Psoas muscle (tissue), 8 donors: ENCODE data around the gene C10orf95. TPM values are rescaled to one million over a fixed set of nuclear protein-coding genes. Genes with fewer than 3 reads are reported as not detected.

Experiments
- ATAC-seq, 4 donors: fragments of 200-7000 bp; cut with Tn5 transposase; one replicate each; pipeline ENCODE4 v1.9.1; 2020; ENCODE audit warnings: moderate library complexity in 3 of 4, mild to moderate bottlenecking in 2 of 4
- DNase-seq, 2 donors: peaks; one replicate each; pipeline ENCODE4 v3.0.0-alpha.2; 2020
- H3K27ac ChIP-seq: fragments of 200-600 bp; one replicate; pipeline ENCODE4 v1.8.0; 2022
- H3K27me3 ChIP-seq, 3 donors: fragments of 200-600 bp in 1 of 3; one replicate each; pipeline versions ENCODE4 v1.6.1 to v1.8.0; 2013 to 2022; ENCODE audit warnings: low read length in 2 of 3, mild to moderate bottlenecking in 2 of 3, moderate library complexity in 1 of 3; ENCODE audit not compliant: insufficient read depth in 3 of 3
- H3K36me3 ChIP-seq, 2 donors: fragments of 200-600 bp in 1 of 2; one replicate each; pipeline versions ENCODE4 v1.6.1 to v1.8.0; 2013 to 2022; ENCODE audit warnings: low read depth in 1 of 2, mild to moderate bottlenecking in 1 of 2, moderate library complexity in 1 of 2; ENCODE audit not compliant: insufficient read depth in 1 of 2
- H3K4me1 ChIP-seq: fragments of 200-600 bp; one replicate; pipeline ENCODE4 v1.8.0; 2022
- H3K4me3 ChIP-seq: fragments of 200-600 bp; one replicate; pipeline ENCODE4 v1.8.0; 2022; ENCODE audit warnings: mild to moderate bottlenecking
- H3K9me3 ChIP-seq: fragments of 200-600 bp; one replicate; pipeline ENCODE4 v1.8.0; 2022
- WGBS, 3 donors: extraction: QIAGEN DNeasy Blood & Tissue Kit; methylation state at CpG; one replicate each; pipeline versions ENCODE4 v1.1.6 to v1.1.7; 2013; 5-methylcytosine and 5-hydroxymethylcytosine counted together
- intact Hi-C, 2 donors: fragments of 100-400 bp; cut with DNase I; formaldehyde crosslinking; loops; one replicate each; pipeline versions ENCODE4 v1.11.0 to v1.14.2; 2022
- polyA plus RNA-seq, 3 donors: library from polyadenylated mRNA; stranded (reverse); fragments of 200-250 nt; gene quantifications; one replicate each; pipeline ENCODE4 v1.2.3, GENCODE V29; 2013
- total RNA-seq, 4 donors: library from RNA; stranded (reverse); fragmentation: NEBNext Ultra II Directional in 2 of 4; extraction: Animal tissue kit (Norgen Biotek cat#: 25700) in 2 of 4; gene quantifications; one replicate each; pipeline versions ENCODE4 v1.2.1 to v1.2.4, GENCODE V29; 2021 to 2023
- TF ChIP-seq, protein P1 (sequence below): fragments of 200-600 bp; IDR thresholded peaks from one replicate; pipeline ENCODE4 v1.8.0; 2022; ENCODE audit warnings: antibody characterized with exemption
- donor health status: healthy with polysubstance abuse.
- donor health status: DM: no; HTN: no; CAD: no; lungs with moderate emphysema.
- donor health status: Bipolar disorder and iron deficiency.
- donor health status: healthy.
- donor health status: DM: yes; HTN: yes; CAD: no.
- donor health status: DM: no; HTN: no; CAD: no.
- donor health status: DM: no; HTN: no; CAD: no.
- donor health status: DM: yes; HTN: yes; CAD: no.

Gene C10orf95
- total and polyA plus RNA-seq, 7 donors = 0.01 TPM; not detected in 6

DNA sequence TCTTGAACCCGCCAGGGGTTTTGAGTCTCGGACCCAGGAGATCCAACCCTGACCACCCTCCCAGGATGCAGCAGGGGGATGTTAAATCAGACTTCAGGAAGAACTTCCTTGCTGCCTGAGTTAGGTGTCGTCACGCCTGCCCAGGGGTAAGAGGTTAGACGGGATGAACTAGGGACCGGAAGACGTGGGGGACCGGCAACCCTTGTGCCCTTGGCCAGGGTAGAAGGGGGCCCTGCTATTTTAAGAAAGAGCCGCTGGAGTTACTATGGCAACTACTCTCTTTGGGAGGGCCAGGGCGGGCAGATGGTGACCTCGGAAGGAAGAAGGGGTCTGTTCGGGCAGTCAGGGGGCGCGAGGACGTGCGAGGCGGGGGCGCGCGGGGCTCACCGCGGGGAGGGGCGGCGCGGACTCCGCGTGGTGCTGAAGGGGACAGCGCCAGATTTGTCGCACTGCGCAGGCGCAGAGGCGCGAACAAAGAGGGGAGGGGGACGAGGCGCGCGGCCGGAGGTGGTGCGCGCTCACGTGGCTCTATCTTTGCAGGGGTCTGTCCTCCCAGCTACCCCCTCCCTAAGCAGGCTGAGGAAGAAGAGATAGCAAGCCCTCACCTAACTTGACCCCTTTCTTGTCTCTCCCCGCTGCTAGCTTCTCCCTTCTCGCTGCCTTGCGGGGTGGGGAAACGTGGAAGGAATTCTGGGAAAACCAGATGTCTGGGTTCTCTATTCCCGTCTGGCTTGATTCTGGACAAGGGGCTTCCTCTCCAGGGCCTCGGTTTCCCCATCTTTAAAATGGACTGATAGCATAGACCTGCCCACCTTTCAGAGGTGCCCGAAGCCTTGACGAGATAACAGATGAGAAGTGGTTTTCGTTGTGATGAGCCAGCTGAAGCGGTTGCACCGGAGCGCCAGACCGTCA is 31.8 kb downstream of the C10orf95 start:
- Histone ChIP-seq H3K9me3 (no peaks in the 10 kb centered on the region), H3K36me3 (peaks cover 0 to 16% of the 10 kb centered on the region in 2 donors), H3K4me3 (peak overlapping the region; percentile 98), H3K27me3 (peaks cover 0 to 37% (median 6%) of the 10 kb centered on the region in 3 donors), H3K4me1 (peaks cover 20% of the 10 kb centered on the region), H3K27ac (no peak overlapping the region)
- 0 to 1% (median 1%) methylated on average over 34 to 54 of the region's 54 CpGs for WGBS, 3 donors
- DNase-seq (peak; percentile 57 to 79), ATAC-seq (peak in 3 of 4 donors; percentile 15 to 43 (median 23))
- TF ChIP-seq, protein P1, sequence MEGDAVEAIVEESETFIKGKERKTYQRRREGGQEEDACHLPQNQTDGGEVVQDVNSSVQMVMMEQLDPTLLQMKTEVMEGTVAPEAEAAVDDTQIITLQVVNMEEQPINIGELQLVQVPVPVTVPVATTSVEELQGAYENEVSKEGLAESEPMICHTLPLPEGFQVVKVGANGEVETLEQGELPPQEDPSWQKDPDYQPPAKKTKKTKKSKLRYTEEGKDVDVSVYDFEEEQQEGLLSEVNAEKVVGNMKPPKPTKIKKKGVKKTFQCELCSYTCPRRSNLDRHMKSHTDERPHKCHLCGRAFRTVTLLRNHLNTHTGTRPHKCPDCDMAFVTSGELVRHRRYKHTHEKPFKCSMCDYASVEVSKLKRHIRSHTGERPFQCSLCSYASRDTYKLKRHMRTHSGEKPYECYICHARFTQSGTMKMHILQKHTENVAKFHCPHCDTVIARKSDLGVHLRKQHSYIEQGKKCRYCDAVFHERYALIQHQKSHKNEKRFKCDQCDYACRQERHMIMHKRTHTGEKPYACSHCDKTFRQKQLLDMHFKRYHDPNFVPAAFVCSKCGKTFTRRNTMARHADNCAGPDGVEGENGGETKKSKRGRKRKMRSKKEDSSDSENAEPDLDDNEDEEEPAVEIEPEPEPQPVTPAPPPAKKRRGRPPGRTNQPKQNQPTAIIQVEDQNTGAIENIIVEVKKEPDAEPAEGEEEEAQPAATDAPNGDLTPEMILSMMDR = no peak
- intact Hi-C loops = loop anchor here in 1 of 2 donors (5.0 kb wide), 1 partner anchor 58 kb away; no protein-coding TSS in a partner anchor

DNA sequence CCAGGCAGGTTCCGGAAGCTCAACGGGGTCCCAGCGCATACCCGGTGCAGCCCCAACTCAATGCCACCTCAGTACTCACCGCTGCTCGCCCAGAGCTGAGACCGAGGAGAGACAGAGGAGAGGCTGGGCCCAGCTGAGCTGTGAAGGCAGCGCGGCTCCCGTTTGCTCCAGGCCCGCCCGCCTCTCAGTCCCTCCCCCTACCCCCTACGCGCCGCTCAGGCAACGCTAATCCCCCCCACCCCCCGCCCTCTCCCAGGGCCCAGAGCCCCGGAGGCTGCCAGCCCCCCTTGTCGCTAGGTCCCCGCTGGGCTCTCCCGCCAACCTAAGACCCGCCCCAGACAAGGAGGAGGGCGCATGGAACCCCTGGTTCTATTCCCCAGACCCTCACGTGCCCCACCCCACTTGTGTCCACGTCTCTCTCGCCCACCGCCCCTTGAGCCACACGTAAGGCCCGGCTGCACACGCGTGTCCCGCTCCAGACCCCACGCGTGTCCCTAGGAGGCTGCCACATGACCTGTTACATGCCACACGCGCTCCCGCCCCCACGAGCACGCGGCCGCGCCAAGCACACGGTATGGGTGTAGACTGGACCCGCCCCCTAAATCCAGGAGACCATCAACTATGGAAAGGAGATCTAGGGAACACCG is 32.6 kb downstream of the C10orf95 start, which contains the start of gene PSD:
Gene PSD, minus strand, starts transcription at position 164 of the 647 bp plus-strand sequence. CDS start 1,747 bp downstream, outside the sequence.
- Histone ChIP-seq H3K9me3 (no peaks in the 10 kb centered on the region), H3K27ac (no peak within 1 kb of the TSS), H3K36me3 (peaks cover 0 to 9% of the 10 kb centered on the region in 2 donors), H3K4me3 (peak within 1 kb of the TSS; percentile 98), H3K4me1 (peaks cover 20% of the 10 kb centered on the region), H3K27me3 (peaks cover 0 to 41% (median 6%) of the 10 kb centered on the region in 3 donors)
- TF ChIP-seq, protein P1 = no peak
- intact Hi-C loops = no loop called here
- DNase-seq = no peak
- 2 to 3% (median 2%) methylated on average over 28 to 45 of the region's 45 CpGs for WGBS, 3 donors
- ATAC-seq = no peak

DNA sequence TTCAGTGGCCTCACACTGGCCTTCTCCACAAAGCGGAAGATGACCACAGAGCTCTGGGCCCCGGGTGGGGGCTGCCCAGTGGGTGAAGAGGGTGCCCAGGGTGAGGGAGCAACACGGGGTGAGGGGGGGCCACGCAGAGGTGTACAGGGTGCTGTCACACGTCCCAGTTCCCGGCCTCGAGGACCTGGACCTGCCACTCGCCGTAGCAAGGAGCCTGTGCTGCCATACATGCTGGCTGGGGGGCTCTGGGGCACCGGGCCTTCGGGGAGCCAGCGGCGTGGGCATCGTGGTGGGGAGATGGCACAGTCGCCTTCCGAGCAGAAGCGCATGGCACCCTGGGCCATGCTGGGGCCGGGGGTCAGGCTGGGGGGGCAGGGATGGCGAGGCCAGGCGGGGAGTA is 34.6 kb downstream of the C10orf95 start:
- no peak for DNase-seq

DNA sequence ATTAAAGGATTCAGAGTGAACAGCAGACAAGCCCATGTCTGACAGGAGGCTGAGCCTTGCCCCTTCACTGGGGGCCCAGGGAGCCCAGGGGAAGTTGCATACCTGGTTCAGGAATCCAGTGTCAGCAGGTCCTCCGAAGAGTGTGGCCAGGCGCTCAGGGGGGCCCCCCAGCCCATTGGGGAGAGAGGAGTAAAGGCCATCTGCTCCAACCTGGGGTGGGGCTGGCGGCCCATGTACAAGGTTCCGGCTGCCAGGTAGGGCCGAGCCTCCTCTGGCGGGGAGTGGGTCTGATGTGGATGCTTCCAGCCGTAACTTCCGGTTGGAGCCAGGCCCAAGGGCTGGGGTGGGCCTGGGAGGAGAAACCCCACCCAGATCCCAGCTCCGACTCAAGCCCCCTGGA is 35.1 kb downstream of the C10orf95 start:
- Histone ChIP-seq H3K4me1 (peaks cover 7% of the 10 kb centered on the region), H3K36me3 (no peaks in the 10 kb centered on the region), H3K27ac (no peak overlapping the region), H3K9me3 (no peaks in the 10 kb centered on the region), H3K27me3 (peaks cover 0 to 62% (median 14%) of the 10 kb centered on the region in 3 donors), H3K4me3 (no peak overlapping the region)
- intact Hi-C loops = no loop called here
- TF ChIP-seq, protein P1 = no peak
- WGBS, 3 donors = 65 to 81% (median 73%) methylated on average over 9 of the region's 9 CpGs
- ATAC-seq = no peak
- no peak for DNase-seq

More for the DNA sequence above, 34.6 kb downstream of the C10orf95 start:
- Histone ChIP-seq H3K4me1 (peaks cover 7% of the 10 kb centered on the region), H3K9me3 (no peaks in the 10 kb centered on the region), H3K4me3 (no peak overlapping the region), H3K27me3 (peaks cover 0 to 58% (median 11%) of the 10 kb centered on the region in 3 donors), H3K27ac (no peak overlapping the region), H3K36me3 (no peaks in the 10 kb centered on the region)
- TF ChIP-seq, protein P1 = no peak
- intact Hi-C loops = no loop called here
- 80 to 83% (median 83%) methylated on average over 18 to 20 of the region's 20 CpGs for WGBS, 3 donors
- no peak for ATAC-seq
